ENCODE measurements around the gene TAP1. TPM values are rescaled to one million over a fixed set of nuclear protein-coding genes. Genes with fewer than 3 reads are reported as not detected.

TAP1 gene
- total and polyA plus RNA-seq, 9 of the 15 experiments (the other 6 are each of a cell fraction or from before 2014, with no cell fraction given), result 1.3 to 6.0 (median 4.2) TPM

DNA sequence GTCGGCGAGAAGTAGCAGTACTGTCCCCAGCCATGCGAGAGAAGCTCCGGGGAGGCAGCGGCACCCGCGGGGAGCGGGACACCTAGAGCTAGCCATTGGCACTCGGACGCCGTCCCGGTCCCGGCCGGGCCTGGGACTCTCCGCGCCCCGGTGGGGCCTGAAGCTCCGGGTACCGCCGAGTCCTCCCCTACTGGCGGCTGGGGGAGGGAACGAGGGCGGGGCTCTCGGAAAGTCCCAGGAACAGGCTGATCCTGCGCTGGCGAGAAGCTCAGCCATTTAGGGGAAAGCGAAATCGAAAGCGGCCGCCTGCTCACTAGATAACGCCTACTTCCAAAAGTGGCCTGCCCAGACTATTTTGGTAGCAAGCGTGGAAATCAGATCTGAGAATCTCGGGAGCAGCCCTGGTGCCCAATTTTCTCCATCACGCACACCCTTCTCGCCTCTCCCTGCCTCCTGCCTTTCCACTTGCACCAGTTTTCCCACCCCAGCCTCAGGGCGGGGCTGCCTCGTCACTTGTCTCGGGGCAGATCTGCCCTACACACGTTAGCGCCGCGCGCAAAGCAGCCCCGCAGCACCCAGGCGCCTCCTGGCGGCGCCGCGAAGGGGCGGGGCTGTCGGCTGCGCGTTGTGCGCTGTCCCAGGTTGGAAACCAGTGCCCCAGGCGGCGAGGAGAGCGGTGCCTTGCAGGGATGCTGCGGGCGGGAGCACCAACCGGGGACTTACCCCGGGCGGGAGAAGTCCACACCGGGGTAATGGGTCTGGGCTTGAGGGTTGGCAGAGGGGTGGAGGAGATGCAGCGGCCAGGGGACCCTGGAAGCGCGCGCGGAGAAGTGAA lies at the start of gene TAP1, which contains the start of gene PSMB9 (continued):
- TF ChIP-seq, protein P1, sequence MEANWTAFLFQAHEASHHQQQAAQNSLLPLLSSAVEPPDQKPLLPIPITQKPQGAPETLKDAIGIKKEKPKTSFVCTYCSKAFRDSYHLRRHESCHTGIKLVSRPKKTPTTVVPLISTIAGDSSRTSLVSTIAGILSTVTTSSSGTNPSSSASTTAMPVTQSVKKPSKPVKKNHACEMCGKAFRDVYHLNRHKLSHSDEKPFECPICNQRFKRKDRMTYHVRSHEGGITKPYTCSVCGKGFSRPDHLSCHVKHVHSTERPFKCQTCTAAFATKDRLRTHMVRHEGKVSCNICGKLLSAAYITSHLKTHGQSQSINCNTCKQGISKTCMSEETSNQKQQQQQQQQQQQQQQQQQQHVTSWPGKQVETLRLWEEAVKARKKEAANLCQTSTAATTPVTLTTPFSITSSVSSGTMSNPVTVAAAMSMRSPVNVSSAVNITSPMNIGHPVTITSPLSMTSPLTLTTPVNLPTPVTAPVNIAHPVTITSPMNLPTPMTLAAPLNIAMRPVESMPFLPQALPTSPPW (CRISPR knock-in tag; IDR thresholded peaks at IDR 0.05), result peak; percentile 93
- TF ChIP-seq ZBTB7A (IDR thresholded peaks at IDR 0.05; ENCODE audit: borderline replicate concordance, control insufficient read depth, low read depth, low read length) (peak; percentile 38; the same call in 1 of the 2 replicates), SMARCE1 (IDR thresholded peaks at IDR 0.05) (peak; percentile 52; the same call in 1 of the 2 replicates), STAT5A (IDR thresholded peaks at IDR 0.05; ENCODE audit: borderline replicate concordance, low read length) (no peak), GTF2A2 (tag; IDR thresholded peaks at IDR 0.05) (no peak), RBM15 (IDR thresholded peaks at IDR 0.05; ENCODE audit: insufficient read depth, low read length) (no peak), ZKSCAN8 (CRISPR knock-in tag; IDR thresholded peaks at IDR 0.05) (no peak), ZNF347 (CRISPR knock-in tag; IDR thresholded peaks at IDR 0.05; ENCODE audit: low read depth) (no peak), CEBPB (tag; IDR thresholded peaks at IDR 0.05) (no peak), MCM7 (IDR thresholded peaks at IDR 0.05) (no peak), MTA1 (IDR thresholded peaks at IDR 0.05; ENCODE audit: borderline replicate concordance) (peak; percentile 41; the same call in 1 of the 2 replicates), SP2 (IDR thresholded peaks at IDR 0.05; ENCODE audit: extremely low read depth, low read depth, low read length, poor library complexity, severe bottlenecking) (no peak), LCOR (CRISPR knock-in tag; IDR thresholded peaks at IDR 0.05) (peak; percentile 97), CBX5 (IDR thresholded peaks at IDR 0.05; ENCODE audit: borderline replicate concordance, low read depth) (peak; percentile 64; the same call in 1 of the 2 replicates), HDGF (IDR thresholded peaks at IDR 0.05) (no peak), TARDBP (IDR thresholded peaks at IDR 0.05) (peak; percentile 44; the same call in 1 of the 2 replicates), ZNF23 (CRISPR knock-in tag; IDR thresholded peaks at IDR 0.05) (no peak), EHMT2 (IDR thresholded peaks at IDR 0.05) (peak; percentile 91), MYC (IDR thresholded peaks at IDR 0.05; ENCODE audit: low read depth, low read length) (peak; percentile 88), MYC (CRISPR knock-in tag; IDR thresholded peaks at IDR 0.05; ENCODE audit: borderline replicate concordance, low read depth) (no peak; the same call in 1 of the 2 replicates), KDM5B (IDR thresholded peaks at IDR 0.05; ENCODE audit: insufficient replicate concordance, low read depth, low read length) (peak; percentile 54), JUND (IDR thresholded peaks at IDR 0.05; ENCODE audit: borderline replicate concordance, low read depth, low read length) (peak; percentile 69; the same call in 1 of the 2 replicates), JUND (tag; IDR thresholded peaks at IDR 0.05; ENCODE audit: borderline replicate concordance, low read depth, low read length) (peak; percentile 68; the same call in 2 of the 3 replicates), MCM3 (IDR thresholded peaks at IDR 0.05) (no peak), DNMT1 (IDR thresholded peaks at IDR 0.05) (no peak)
- TF ChIP-seq, protein P2, sequence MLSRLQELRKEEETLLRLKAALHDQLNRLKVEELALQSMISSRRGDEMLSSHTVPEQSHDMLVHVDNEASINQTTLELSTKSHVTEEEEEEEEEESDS (CRISPR knock-in tag; IDR thresholded peaks at IDR 0.05), result no peak
- TF ChIP-seq, protein P3, sequence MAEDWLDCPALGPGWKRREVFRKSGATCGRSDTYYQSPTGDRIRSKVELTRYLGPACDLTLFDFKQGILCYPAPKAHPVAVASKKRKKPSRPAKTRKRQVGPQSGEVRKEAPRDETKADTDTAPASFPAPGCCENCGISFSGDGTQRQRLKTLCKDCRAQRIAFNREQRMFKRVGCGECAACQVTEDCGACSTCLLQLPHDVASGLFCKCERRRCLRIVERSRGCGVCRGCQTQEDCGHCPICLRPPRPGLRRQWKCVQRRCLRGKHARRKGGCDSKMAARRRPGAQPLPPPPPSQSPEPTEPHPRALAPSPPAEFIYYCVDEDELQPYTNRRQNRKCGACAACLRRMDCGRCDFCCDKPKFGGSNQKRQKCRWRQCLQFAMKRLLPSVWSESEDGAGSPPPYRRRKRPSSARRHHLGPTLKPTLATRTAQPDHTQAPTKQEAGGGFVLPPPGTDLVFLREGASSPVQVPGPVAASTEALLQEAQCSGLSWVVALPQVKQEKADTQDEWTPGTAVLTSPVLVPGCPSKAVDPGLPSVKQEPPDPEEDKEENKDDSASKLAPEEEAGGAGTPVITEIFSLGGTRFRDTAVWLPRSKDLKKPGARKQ (CRISPR knock-in tag; IDR thresholded peaks at IDR 0.05), result no peak

Data from K562 (cell line).